GM21360 (cell line): Measurements from ENCODE around the gene DCAF8.
"Not testable (repeated sequence)": the region's sequence is repeated elsewhere in the genome, so short reads cannot be mapped to it uniquely, and the experiment has no call there.

Experiments used
- ATAC-seq: cut with Tn5 transposase; IDR thresholded peaks from one replicate; pipeline ENCODE4 v1.9.1; 2021; ENCODE audit warnings: mild to moderate bottlenecking, moderate library complexity; ENCODE audit not compliant: unreplicated experiment

Gene DCAF8

DNA sequence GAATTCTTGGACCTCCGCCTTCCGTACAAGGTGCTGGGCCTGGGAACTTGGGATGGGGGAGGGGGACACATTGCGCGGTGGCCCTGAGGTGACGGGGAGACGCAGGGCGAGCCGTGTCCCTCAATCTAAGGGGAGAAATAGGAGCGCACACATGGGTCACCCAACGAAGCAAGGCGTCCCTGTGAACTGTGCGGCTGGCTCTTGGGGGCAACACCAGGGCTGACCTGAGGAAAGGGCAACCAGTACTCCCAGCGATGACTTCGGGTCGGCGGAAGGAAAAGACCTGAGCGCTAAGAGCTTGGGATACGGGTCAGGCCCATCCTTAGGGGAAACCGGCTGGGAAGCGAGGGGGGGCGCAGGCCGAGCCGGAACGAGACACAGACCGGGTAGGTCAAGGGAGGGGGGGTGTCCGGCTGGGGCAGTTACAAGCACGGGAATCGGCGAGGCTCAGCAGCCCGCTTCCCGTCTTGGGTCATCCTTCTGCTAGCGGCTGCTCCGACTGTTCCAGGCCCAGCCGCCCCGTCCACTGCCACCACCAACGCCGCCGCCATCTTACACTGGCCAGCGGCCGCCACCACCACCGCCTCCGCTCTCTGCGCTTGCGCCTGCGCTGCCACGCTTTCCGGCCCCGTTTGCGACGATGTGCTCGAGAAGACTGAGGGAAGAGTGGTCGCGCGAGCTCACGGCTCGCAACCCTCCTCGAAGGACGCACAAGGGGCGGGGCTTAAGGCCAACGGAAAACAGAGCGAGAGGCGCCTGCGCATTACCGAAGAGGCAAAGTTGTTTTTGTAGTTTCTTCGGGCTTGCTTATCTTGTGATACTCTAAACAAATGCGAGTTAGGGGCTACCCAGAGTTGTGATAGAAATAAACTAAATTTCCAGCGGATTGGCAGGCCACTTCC lies at the start of gene DCAF8:
DCAF8 (minus strand) TSS at position 657 of the 902 bp plus-strand sequence. CDS start 18,541 bp downstream, outside the sequence.
- peak; percentile 83 for ATAC-seq

GRCh38 chr1:160309571-160309970 lies 47.2 kb upstream of the DCAF8 start:
- no peak for ATAC-seq

- no peak for ATAC-seq
These were observed 46.8 kb upstream of the DCAF8 start for GRCh38 chr1:160309185-160309557.

DNA sequence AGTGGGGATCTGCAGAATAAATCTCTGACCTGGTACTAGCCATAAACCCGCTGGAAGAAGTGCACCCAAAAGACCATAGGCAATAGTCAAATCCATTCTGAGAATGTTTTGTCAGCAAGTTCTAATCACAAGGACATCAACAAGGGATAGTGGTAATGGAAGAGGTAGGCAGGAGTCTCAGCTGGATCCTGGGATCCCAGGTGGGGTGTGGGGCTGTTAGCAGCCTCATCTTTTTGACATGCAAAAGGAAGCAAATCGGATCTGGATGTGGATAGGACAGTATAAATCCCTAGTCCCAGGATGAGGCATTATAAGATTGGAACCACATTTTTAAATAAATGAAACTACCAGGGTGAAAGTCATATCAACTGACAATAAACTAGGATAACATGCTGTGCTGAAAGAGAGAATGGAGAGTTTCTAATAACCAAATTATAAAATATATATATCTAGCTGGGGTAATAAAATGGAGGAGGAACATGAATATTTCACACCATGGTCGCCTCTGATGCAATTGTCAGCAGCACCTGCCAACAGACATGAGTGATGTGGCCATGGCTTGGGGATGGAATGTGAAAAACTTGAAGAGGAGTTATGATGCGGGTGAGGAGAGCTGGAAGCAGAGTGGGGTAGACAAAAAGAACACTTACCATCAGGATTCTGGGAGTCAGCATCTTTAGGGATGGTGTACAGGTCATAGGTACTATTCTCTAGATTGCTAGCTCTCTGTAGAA lies 46.3 kb upstream of the DCAF8 start:
- ATAC-seq: no peak

DNA sequence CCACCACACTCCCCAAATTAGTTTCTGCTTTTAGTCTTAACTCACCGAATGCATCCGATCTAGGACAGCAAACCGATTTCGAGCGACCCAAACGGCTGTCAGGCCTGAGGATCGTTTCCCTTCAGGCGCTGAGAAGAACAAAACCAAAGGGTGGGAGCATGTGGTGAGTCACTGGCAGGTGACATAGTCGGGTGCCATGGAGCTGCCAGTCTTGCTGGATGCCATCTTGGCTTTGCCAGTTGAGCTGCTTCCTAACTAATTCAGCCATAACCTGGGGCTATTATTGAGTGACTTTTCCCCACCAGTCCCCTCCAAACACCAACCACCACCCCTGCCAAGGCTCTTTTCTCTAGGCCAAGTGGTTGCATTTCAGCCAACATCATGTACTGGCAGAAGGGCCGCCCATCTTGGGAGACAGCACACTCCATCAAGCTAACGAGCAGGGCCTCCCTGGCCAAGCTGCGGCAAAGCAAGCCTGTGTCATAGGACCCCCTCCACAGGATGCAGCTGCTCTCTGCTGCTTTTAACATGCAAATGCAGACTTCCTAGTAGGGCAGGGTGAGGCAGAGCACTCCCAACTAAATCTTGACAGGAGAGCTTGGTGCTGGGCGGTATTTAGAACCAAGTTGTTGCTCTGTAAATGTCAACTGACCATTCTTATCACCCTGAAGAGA lies 44.9 kb upstream of the DCAF8 start:
- no peak for ATAC-seq

GRCh38 chr1:160300173-160300572 lies 37.8 kb upstream of the DCAF8 start:
- no peak for ATAC-seq

GRCh38 chr1:160296036-160296435 lies 33.7 kb upstream of the DCAF8 start:
- ATAC-seq: no peak

DNA sequence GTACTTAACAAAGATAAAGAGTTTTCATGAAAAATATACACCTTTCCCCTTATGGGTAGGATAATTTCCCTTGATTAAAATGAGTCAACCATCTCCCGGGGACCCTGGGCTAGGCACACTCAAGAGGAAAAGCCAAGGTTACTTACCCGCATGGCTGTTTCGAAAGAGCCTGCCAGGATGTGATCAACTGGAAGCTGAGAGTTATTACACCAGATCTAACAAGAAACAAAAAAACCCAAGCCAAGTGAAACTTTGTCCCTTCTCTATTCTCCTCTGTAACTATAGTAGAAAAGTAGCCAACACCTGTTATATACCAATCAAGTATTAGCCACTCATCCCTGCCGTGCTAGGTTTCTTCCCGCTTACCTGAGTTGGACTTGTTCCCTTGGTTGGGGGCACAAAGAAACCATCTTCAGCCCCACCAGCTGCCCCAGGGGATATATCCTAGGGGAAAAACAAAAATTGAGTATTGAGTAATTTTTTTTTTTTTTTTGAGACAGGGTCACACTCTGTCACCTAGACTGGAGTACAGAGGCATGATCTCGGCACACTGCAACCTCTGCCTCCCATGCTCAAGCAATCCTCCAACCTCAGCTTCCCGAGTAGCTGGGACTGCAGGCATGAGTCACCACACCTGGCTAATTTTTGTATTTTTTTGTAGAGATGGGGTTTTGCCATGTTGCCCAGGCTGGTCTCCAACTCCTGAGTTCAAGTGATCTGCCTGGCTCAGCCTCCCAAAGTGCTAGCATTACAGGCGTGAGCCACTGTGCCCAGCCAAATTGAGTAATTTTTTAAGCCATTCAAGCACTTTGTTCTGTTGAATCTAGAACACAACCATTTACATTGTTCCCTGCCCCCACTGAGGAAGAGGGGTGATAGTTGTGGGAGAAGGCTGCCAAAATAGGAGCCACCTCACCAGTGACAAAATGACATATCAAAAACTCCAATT lies 30.9 kb upstream of the DCAF8 start:
- no peak for ATAC-seq

DNA sequence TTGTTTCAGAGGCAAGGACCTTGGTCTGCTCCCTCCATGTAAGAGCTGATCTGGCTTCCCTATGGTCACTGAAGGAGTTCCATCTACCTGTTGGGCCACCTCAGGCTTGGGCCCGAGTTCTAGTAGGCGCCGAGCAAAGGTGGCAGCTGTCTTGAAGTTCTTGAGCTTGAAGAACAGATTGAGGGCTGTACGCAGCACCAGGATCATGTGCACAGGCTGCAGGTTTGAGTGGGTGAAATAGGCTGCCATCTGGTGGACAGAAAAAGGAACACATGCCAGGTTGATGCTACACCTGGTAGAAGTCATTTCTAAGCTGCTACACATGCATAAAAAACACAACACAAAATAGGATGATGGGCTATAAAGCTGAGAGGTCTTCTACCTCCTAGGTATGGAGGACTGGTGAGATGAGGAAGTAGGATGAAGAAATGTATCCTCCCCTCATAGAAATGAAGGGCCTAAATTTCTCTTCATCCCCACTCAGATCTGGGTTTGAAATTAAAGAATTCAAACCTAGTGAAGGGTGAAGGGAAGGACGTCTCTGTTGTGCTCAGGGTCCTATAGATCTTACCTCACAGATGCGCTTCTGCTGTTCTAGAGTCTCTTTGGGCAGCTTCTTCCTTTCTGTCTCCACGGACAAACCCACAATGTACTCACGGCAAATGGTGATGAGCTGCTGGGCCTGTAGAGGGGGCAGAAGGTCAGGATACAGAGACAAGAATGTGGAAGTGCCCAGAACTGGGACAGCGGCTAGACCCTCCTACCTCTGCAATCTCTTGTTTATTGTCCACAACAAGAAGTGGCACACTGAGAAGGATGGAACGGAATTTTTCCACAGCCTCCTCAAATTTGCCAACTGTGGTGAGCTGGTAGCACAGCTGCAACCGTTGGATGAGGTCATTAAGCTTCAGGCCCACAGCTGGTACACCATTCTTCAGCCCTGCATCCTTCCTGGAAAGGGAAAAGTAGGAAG lies 29.2 kb upstream of the DCAF8 start:
- ATAC-seq: no peak

DNA sequence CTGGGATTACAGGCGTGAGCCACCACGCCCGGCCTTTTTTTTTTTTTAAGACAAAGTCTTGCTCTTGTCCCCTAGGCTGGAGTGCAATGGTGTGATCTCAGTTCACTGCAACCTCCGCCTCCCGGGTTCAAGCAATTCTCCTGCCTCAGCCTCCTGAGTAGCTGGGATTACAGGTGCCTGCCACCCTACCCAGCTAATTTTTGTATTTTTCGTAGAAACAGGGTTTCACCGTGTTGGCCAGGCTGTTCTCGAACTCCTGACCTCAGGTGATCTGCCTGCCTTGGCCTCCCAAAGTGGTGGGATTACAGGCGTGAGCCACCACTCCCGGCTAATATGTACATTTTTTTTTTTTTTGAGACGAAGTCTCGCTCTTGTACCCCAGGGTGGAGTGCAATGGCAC lies 25.4 kb upstream of the DCAF8 start:
- not testable (repeated sequence) for ATAC-seq

- no peak for ATAC-seq
These were observed 23.2 kb upstream of the DCAF8 start for GRCh38 chr1:160285506-160285905.

DNA sequence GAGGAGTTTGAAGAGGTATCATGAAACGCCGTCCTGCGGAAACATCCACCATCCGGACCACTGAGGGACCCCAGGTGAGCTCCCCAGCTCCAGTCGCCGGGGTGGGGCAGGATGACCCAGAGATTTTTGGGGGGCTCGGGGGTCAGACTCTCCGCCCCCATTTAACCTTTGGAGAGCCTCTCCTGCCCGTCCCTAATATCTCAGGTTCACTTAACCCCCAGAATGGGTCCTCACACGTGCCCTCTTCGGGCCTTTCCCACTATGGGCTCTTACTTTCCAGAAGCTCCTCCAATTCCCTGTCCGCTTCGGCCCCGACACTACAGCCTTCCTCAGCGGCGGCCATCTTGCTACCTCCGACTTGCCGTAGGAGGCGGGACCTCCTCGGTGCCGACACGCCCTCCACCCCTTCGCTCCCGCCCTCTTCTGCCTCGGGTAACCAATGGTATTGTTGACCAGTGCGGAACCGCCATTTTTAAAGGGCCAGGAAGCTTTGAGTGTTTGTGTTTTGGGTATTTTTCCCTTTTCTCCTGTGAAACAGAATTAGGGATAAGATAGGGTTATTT lies 22.5 kb upstream of the DCAF8 start, which contains the start of gene PEX19:
PEX19 (minus strand) TSS at position 352 of the 563 bp plus-strand sequence; CDS start at position 343, 9 bp downstream.
- ATAC-seq: peak; percentile 87

DNA sequence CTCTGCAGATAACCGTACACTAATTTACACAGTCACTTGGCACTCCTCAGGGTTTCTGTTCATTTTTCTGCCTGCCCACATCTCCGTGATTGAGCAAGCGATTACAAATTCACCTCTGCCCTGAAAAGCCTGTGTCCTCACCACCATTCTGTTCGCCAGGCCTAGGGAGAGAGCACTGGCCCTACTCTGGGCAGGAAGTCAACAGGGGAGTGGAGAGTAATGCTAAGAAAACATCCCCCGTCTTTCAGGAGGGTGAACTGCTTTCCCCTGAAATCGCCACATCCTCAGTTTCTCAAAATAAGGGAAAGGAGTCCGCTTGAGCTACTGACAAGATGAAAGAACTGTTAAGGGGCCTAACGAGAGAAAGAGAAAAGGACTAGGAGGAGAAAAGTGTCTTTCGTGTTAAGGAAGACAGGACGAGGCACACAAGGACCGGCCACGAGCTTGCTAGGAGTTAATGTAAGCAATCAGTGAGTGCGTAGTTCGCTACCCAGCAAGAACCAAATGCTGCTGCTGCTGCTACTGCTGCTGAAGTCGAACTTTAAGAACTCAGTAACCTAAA lies 22.0 kb upstream of the DCAF8 start:
- peak; percentile 15 for ATAC-seq

DNA sequence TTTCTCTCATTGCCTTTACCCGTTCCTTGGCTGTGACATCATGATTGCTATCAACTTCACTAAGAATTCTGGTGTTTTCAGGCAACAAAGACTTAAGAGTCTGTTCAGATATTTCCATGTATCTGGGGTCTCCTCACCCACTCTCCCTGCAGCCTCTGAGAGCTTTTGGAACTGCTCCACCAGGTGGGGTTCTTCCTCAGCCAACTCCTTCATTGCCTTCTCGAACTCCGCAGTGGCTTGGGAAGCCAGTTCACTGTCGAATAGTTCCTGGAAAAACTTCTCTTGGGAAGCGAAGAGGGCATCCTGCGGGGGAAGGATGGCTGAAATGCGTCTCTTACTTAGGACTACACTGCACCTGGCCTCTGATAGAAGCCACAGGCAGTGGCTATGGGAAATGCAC lies 20.5 kb upstream of the DCAF8 start:
- ATAC-seq: no peak

- ATAC-seq: no peak
These were observed 15.6 kb upstream of the DCAF8 start for GRCh38 chr1:160277987-160278386.

- no peak for ATAC-seq
These were observed 15.0 kb upstream of the DCAF8 start for GRCh38 chr1:160277330-160277729.

- no peak for ATAC-seq
These were observed 8.7 kb upstream of the DCAF8 start for GRCh38 chr1:160271025-160271424.

GRCh38 chr1:160267284-160267991 lies 5.1 kb upstream of the DCAF8 start:
- no peak for ATAC-seq
